Measurements from ENCODE around the gene PPFIA1.

Gene PPFIA1

DNA sequence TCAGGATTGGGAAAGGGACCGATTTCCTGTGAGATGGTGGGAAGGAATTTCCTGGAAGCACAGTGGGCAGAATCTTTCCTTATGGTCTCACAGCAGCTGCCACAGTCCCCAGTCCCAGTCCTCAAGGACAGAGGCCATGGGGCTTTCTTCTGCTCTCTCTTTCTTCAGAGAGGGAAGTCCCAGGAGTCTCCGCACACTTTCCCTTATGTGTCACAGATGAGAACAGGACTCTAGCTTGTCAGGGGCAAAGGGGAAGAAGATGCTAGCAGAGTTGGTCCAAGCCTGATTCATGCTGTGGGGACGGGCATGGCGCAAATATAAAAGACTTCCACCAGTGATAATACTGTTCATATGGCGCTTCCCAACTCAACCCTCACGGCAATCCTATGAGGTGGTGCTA lies 7.5 kb upstream of the PPFIA1 start:
- no peak overlapping the region for H4K12ac ChIP-seq (ENCODE audit: low read depth, low read length)
- H3K27ac ChIP-seq (ENCODE audit: low read depth, low read length), result no peak overlapping the region
- no peak overlapping the region for H2BK5ac ChIP-seq (ENCODE audit: low read depth, low read length, poor library complexity)
- no peak overlapping the region for H3K23ac ChIP-seq (ENCODE audit: low read length)
- H3K4me2 ChIP-seq (ENCODE audit: low read length), result no peak overlapping the region
- peak in 1 of 2 donors; percentile 18 for DNase-seq
- H3K18ac ChIP-seq (ENCODE audit: low read length), result no peak overlapping the region
- H3K9me3 ChIP-seq (ENCODE audit: insufficient read depth, low read depth, low read length), result no peaks in the 10 kb centered on the region
- H3K4me3 ChIP-seq (ENCODE audit: low read depth, low read length), result no peak overlapping the region
- H3K36me3 ChIP-seq (ENCODE audit: control insufficient read depth in 1 of 2, insufficient read depth in 2 of 2, low read length in 2 of 2), result no peaks in the 10 kb centered on the region
- peaks cover 1% of the 10 kb centered on the region for H3K79me1 ChIP-seq (ENCODE audit: low read length)
- no peak overlapping the region for H2BK12ac ChIP-seq (ENCODE audit: low read length)
- peaks cover 0 to 3% of the 10 kb centered on the region in 2 experiments for H3K4me1 ChIP-seq (ENCODE audit: control insufficient read depth in 1 of 2, insufficient read depth in 2 of 2, low read length in 2 of 2)
- H3K27me3 ChIP-seq (ENCODE audit: insufficient read depth, low read length), result no peaks in the 10 kb centered on the region
- H4K91ac ChIP-seq (ENCODE audit: low read depth, low read length), result no peak overlapping the region
- no peaks in the 10 kb centered on the region for H3K79me2 ChIP-seq (ENCODE audit: control insufficient read depth, insufficient read depth, low read length, poor library complexity)
- H2BK120ac ChIP-seq (ENCODE audit: insufficient read depth, low read length, poor library complexity), result no peak overlapping the region
- no peak overlapping the region for H2AK5ac ChIP-seq (ENCODE audit: low read length)
- H2AFZ ChIP-seq (ENCODE audit: insufficient read depth, low read length, poor library complexity), result no peak overlapping the region
- WGBS (ENCODE audit: extremely low coverage, insufficient coverage, insufficient read length), result no CpG with 5 or more reads among the region's 6 CpGs
- no peak overlapping the region for H3K9ac ChIP-seq (ENCODE audit: low read length)
- H4K8ac ChIP-seq (ENCODE audit: low read depth, low read length), result no peak overlapping the region
- H3K14ac ChIP-seq (ENCODE audit: low read length), result no peak overlapping the region
- H3K4ac ChIP-seq (ENCODE audit: low read depth, low read length), result no peak overlapping the region

DNA sequence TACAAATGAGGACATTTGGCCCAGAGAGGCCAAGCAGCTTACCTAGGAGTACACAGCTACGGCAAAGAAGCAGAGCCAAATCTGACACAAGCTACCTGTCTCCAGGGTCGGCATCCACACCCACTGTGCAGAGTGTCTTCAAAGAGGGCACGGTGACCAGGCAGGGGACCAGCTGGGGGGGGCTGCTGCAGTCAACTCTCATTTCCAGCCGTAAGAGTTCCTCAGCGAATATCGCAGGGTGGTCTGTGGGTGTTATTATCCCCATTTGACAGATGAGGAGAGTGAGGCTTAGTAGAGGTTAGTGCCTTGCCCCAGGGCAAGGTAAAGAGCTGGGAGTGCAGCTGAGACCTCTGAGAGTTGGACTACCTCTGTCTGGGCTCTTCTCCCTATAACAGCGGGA lies 7.1 kb upstream of the PPFIA1 start:
- Histone ChIP-seq H2BK12ac (ENCODE audit: low read length) (no peak overlapping the region), H3K79me2 (ENCODE audit: control insufficient read depth, insufficient read depth, low read length, poor library complexity) (no peaks in the 10 kb centered on the region), H3K4me3 (ENCODE audit: low read depth, low read length) (no peak overlapping the region), H4K8ac (ENCODE audit: low read depth, low read length) (no peak overlapping the region), H3K4me2 (ENCODE audit: low read length) (no peak overlapping the region), H2AK5ac (ENCODE audit: low read length) (no peak overlapping the region), H3K23ac (ENCODE audit: low read length) (no peak overlapping the region), H3K9ac (ENCODE audit: low read length) (no peak overlapping the region), H3K79me1 (ENCODE audit: low read length) (peaks cover 1% of the 10 kb centered on the region), H3K14ac (ENCODE audit: low read length) (no peak overlapping the region), H3K4ac (ENCODE audit: low read depth, low read length) (no peak overlapping the region), H3K27me3 (ENCODE audit: insufficient read depth, low read length) (no peaks in the 10 kb centered on the region), H3K9me3 (ENCODE audit: insufficient read depth, low read depth, low read length) (no peaks in the 10 kb centered on the region), H2BK5ac (ENCODE audit: low read depth, low read length, poor library complexity) (no peak overlapping the region), H4K91ac (ENCODE audit: low read depth, low read length) (no peak overlapping the region), H3K27ac (ENCODE audit: low read depth, low read length) (no peak overlapping the region), H3K36me3 (ENCODE audit: control insufficient read depth in 1 of 2, insufficient read depth in 2 of 2, low read length in 2 of 2) (no peaks in the 10 kb centered on the region), H4K12ac (ENCODE audit: low read depth, low read length) (no peak overlapping the region), H3K4me1 (ENCODE audit: control insufficient read depth in 1 of 2, insufficient read depth in 2 of 2, low read length in 2 of 2) (peaks cover 0 to 3% of the 10 kb centered on the region in 2 experiments), H2AFZ (ENCODE audit: insufficient read depth, low read length, poor library complexity) (no peak overlapping the region), H3K18ac (ENCODE audit: low read length) (no peak overlapping the region), H2BK120ac (ENCODE audit: insufficient read depth, low read length, poor library complexity) (no peak overlapping the region)
- WGBS (ENCODE audit: extremely low coverage, insufficient coverage, insufficient read length), result no CpG with 5 or more reads among the region's 7 CpGs
- no peak for DNase-seq

DNA sequence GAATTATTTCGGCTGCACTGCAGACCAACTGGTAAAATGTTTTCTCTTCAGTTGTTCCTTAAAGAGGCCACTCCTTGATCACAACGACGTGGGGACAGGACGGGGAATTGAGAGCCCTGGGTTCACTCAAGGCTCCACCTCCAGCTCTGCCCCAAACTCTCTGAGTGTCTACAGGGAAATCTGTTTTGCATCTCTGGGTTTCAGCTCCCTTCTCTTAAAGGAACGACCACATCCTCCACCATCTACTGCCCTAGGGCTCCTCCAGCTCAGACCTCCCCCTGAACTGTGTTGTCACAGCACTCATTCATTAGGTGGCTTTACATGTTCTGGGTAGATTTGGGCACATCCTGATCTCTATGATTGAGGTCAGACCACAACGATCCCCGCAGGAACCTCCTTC lies 5.1 kb upstream of the PPFIA1 start:
- Histone ChIP-seq H3K27me3 (ENCODE audit: insufficient read depth, low read length) (no peaks in the 10 kb centered on the region), H3K4ac (ENCODE audit: low read depth, low read length) (no peak overlapping the region), H3K4me3 (ENCODE audit: low read depth, low read length) (no peak overlapping the region), H2AFZ (ENCODE audit: insufficient read depth, low read length, poor library complexity) (no peak overlapping the region), H3K4me2 (ENCODE audit: low read length) (no peak overlapping the region), H3K23ac (ENCODE audit: low read length) (no peak overlapping the region), H3K18ac (ENCODE audit: low read length) (no peak overlapping the region), H3K4me1 (ENCODE audit: control insufficient read depth in 1 of 2, insufficient read depth in 2 of 2, low read length in 2 of 2) (peaks cover 0 to 3% of the 10 kb centered on the region in 2 experiments), H2AK5ac (ENCODE audit: low read length) (no peak overlapping the region), H3K36me3 (ENCODE audit: control insufficient read depth in 1 of 2, insufficient read depth in 2 of 2, low read length in 2 of 2) (no peaks in the 10 kb centered on the region), H3K27ac (ENCODE audit: low read depth, low read length) (no peak overlapping the region), H2BK120ac (ENCODE audit: insufficient read depth, low read length, poor library complexity) (no peak overlapping the region), H4K8ac (ENCODE audit: low read depth, low read length) (no peak overlapping the region), H3K14ac (ENCODE audit: low read length) (no peak overlapping the region), H4K91ac (ENCODE audit: low read depth, low read length) (no peak overlapping the region), H3K9ac (ENCODE audit: low read length) (no peak overlapping the region), H3K9me3 (ENCODE audit: insufficient read depth, low read depth, low read length) (no peaks in the 10 kb centered on the region), H2BK5ac (ENCODE audit: low read depth, low read length, poor library complexity) (no peak overlapping the region), H2BK12ac (ENCODE audit: low read length) (no peak overlapping the region), H4K12ac (ENCODE audit: low read depth, low read length) (no peak overlapping the region), H3K79me2 (ENCODE audit: control insufficient read depth, insufficient read depth, low read length, poor library complexity) (peaks cover 3% of the 10 kb centered on the region), H3K79me1 (ENCODE audit: low read length) (peaks cover 6% of the 10 kb centered on the region)
- WGBS (ENCODE audit: extremely low coverage, insufficient coverage, insufficient read length), result no CpG with 5 or more reads among the region's 7 CpGs
- DNase-seq, result no peak

- H2BK5ac ChIP-seq (ENCODE audit: low read depth, low read length, poor library complexity), result no peak overlapping the region
- no peak overlapping the region for H4K8ac ChIP-seq (ENCODE audit: low read depth, low read length)
- H2AFZ ChIP-seq (ENCODE audit: insufficient read depth, low read length, poor library complexity), result no peak overlapping the region
- H3K79me1 ChIP-seq (ENCODE audit: low read length), result peaks cover 11% of the 10 kb centered on the region
- no CpG with 5 or more reads among the region's 5 CpGs for WGBS (ENCODE audit: extremely low coverage, insufficient coverage, insufficient read length)
- no peak overlapping the region for H4K91ac ChIP-seq (ENCODE audit: low read depth, low read length)
- peaks cover 9% of the 10 kb centered on the region for H3K79me2 ChIP-seq (ENCODE audit: control insufficient read depth, insufficient read depth, low read length, poor library complexity)
- no peak overlapping the region for H4K12ac ChIP-seq (ENCODE audit: low read depth, low read length)
- no peaks in the 10 kb centered on the region for H3K27me3 ChIP-seq (ENCODE audit: insufficient read depth, low read length)
- no peaks in the 10 kb centered on the region for H3K9me3 ChIP-seq (ENCODE audit: insufficient read depth, low read depth, low read length)
- H3K36me3 ChIP-seq (ENCODE audit: control insufficient read depth in 1 of 2, insufficient read depth in 2 of 2, low read length in 2 of 2), result peaks cover 2 to 4% of the 10 kb centered on the region in 2 experiments
- no peak overlapping the region for H2BK12ac ChIP-seq (ENCODE audit: low read length)
- H3K27ac ChIP-seq (ENCODE audit: low read depth, low read length), result no peak overlapping the region
- DNase-seq, result no peak
- no peak overlapping the region for H3K18ac ChIP-seq (ENCODE audit: low read length)
- H3K4me2 ChIP-seq (ENCODE audit: low read length), result no peak overlapping the region
- no peak overlapping the region for H3K4me3 ChIP-seq (ENCODE audit: low read depth, low read length)
- no peak overlapping the region for H3K23ac ChIP-seq (ENCODE audit: low read length)
- no peaks in the 10 kb centered on the region for H3K4me1 ChIP-seq (ENCODE audit: control insufficient read depth in 1 of 2, insufficient read depth in 2 of 2, low read length in 2 of 2)
- no peak overlapping the region for H3K4ac ChIP-seq (ENCODE audit: low read depth, low read length)
- H2BK120ac ChIP-seq (ENCODE audit: insufficient read depth, low read length, poor library complexity), result no peak overlapping the region
- no peak overlapping the region for H3K9ac ChIP-seq (ENCODE audit: low read length)
- no peak overlapping the region for H2AK5ac ChIP-seq (ENCODE audit: low read length)
- no peak overlapping the region for H3K14ac ChIP-seq (ENCODE audit: low read length)
These were observed 3.0 kb upstream of the PPFIA1 start for GRCh38 chr11:70267405-70267950.

All from trophoblast cell (in vitro differentiated cells and primary cell).